ENCODE data around the gene HLF. TPM values are rescaled to one million over a fixed set of nuclear protein-coding genes. Genes with fewer than 3 reads are reported as not detected.
A peak's percentile ranks its signal among the peaks of the same experiment; 100 is the strongest.

The HLF gene
- total and polyA plus RNA-seq, 2 donors (not counting 1 experiment from before 2014, with no cell fraction given) = 0.10 TPM; not detected in 1

- DNase-seq (peak; percentile 37), ATAC-seq (ENCODE audit: low read depth) (no peak)
- TF ChIP-seq EZH2 (IDR thresholded peaks at IDR 0.05; ENCODE audit: borderline replicate concordance, insufficient read depth, low read depth, low read length, poor library complexity, severe bottlenecking) = no peak
- no peak for TF ChIP-seq CTCF (IDR thresholded peaks at IDR 0.05)
- Histone ChIP-seq H3K4me3 (ENCODE audit: control extremely low read depth in 1 of 5, extremely low read depth in 1 of 5, insufficient read depth in 1 of 5, low read depth in 2 of 5, low read length in 4 of 5) (no peak overlapping the region), H3K36me3 (replicated peaks in 1 of 2; ENCODE audit: control extremely low read depth in 1 of 2, control insufficient read depth in 1 of 2, extremely low read depth in 1 of 2, insufficient read depth in 2 of 2, low read length in 1 of 2) (no peaks in the 10 kb centered on the region), H4K20me1 (ENCODE audit: control insufficient read depth, insufficient read depth, low read length, poor library complexity, severe bottlenecking) (no peaks in the 10 kb centered on the region), H2AFZ (ENCODE audit: insufficient read depth, low read depth, low read length, poor library complexity, severe bottlenecking) (peak overlapping the region; percentile 49), H3K9me3 (ENCODE audit: control extremely low read depth in 1 of 3, control insufficient read depth in 2 of 3, insufficient read depth in 1 of 3, low read length in 2 of 3) (no peaks in the 10 kb centered on the region), H3K27me3 (replicated peaks in 1 of 4; ENCODE audit: control extremely low read depth in 1 of 4, control insufficient read depth in 3 of 4, insufficient read depth in 4 of 4, low read length in 3 of 4) (no peaks in the 10 kb centered on the region), H3K79me2 (ENCODE audit: control insufficient read depth, insufficient read depth, low read length) (no peaks in the 10 kb centered on the region), H3K27ac (ENCODE audit: low read length in 2 of 2) (no peak overlapping the region), H3K4me2 (replicated peaks; ENCODE audit: low read depth, low read length, poor library complexity, severe bottlenecking) (peak overlapping the region; percentile 33), H3K9ac (ENCODE audit: low read length) (peak overlapping the region; percentile 3), H3K4me1 (ENCODE audit: control insufficient read depth in 2 of 2, insufficient read depth in 2 of 2, low read length in 2 of 2) (peaks cover 8 to 20% of the 10 kb centered on the region in 2 donors)
- Mint-ChIP-seq H3K27ac (peak overlapping the region; percentile 5), H3K9me3 (ENCODE audit: insufficient read depth) (no peaks in the 10 kb centered on the region), H3K27me3 (peaks cover 14% of the 10 kb centered on the region), H3K4me1 (peaks cover 21% of the 10 kb centered on the region), H3K4me3 (peak overlapping the region; percentile 38)
- intact Hi-C loops (cut with micrococcal nuclease) = no loop called here
- WGBS (ENCODE audit: insufficient coverage) = 25% methylated on average over 7 of the region's 13 CpGs
- POLR2A ChIA-PET = no interaction called here
- CTCF ChIA-PET = interaction anchor here (0.8 to 3.0 kb wide), 10 partner anchors 9 to 306 kb away, joined by 3 to 36 read pairs (median 5); no protein-coding TSS in a partner anchor
Measured at GRCh38 chr17:55294042-55294751, 29.4 kb downstream of the HLF start.
